Ishikawa (cell line): ENCODE data around the gene RNF217.

Experiments used
- CEBPB ChIP-seq: IDR thresholded peaks from 2 replicates; pipeline ENCODE4 v1.6.1; 2012
- EGR1 ChIP-seq: IDR thresholded peaks from 2 replicates; pipeline ENCODE4 v1.6.1; 2012
- EP300 ChIP-seq: IDR thresholded peaks from 2 replicates; pipeline ENCODE4 v1.6.1; 2012; ENCODE audit warnings: borderline replicate concordance
- MAX ChIP-seq: IDR thresholded peaks from 2 replicates; pipeline ENCODE4 v1.6.1; 2012
- NFIC ChIP-seq: IDR thresholded peaks from 2 replicates; pipeline ENCODE4 v1.6.1; 2012
- RAD21 ChIP-seq: IDR thresholded peaks from 2 replicates; pipeline ENCODE4 v1.6.1; 2012; ENCODE audit warnings: low read depth
- TAF1 ChIP-seq: IDR thresholded peaks from 2 replicates; pipeline ENCODE4 v1.6.1; 2012; ENCODE audit warnings: low read depth, mild to moderate bottlenecking
- TCF12 ChIP-seq: IDR thresholded peaks from 2 replicates; pipeline ENCODE4 v1.6.1; 2012; ENCODE audit warnings: low read depth

GRCh38 chr6:125050663-125051318 lies 88.6 kb downstream of the RNF217 start:
- TF ChIP-seq EP300 (no peak), TAF1 (no peak), TCF12 (no peak), EGR1 (no peak), NFIC (no peak), MAX (no peak), RAD21 (no peak), CEBPB (no peak)
